Trophoblast cell (in vitro differentiated cells and primary cell): Measurements from ENCODE around the gene NOD2.

ENCODE experiments used
- DNase-seq, 2 donors: peaks; one replicate each; pipeline ENCODE4 v3.0.0-alpha.2; 2016
- H2AFZ ChIP-seq: 2 replicates; pipeline ENCODE4 v1.6.1; 2013; ENCODE audit warnings: low read length, moderate library complexity, mild to moderate bottlenecking; ENCODE audit not compliant: insufficient read depth, poor library complexity
- H2AK5ac ChIP-seq: 2 replicates; pipeline ENCODE4 v1.6.1; 2013; ENCODE audit warnings: mild to moderate bottlenecking, low read length
- H2BK120ac ChIP-seq: 2 replicates; pipeline ENCODE4 v1.6.1; 2013; ENCODE audit warnings: low read length, mild to moderate bottlenecking, moderate library complexity; ENCODE audit not compliant: insufficient read depth, poor library complexity
- H2BK12ac ChIP-seq: 2 replicates; pipeline ENCODE4 v1.6.1; 2013; ENCODE audit warnings: mild to moderate bottlenecking, low read length, moderate library complexity
- H2BK5ac ChIP-seq: 2 replicates; pipeline ENCODE4 v1.6.1; 2013; ENCODE audit warnings: low read length, low read depth, moderate library complexity, mild to moderate bottlenecking; ENCODE audit not compliant: poor library complexity
- H3K14ac ChIP-seq: 2 replicates; pipeline ENCODE4 v1.6.1; 2013; ENCODE audit warnings: mild to moderate bottlenecking, low read length
- H3K18ac ChIP-seq: 2 replicates; pipeline ENCODE4 v1.6.1; 2013; ENCODE audit warnings: mild to moderate bottlenecking, low read length
- H3K23ac ChIP-seq: 2 replicates; pipeline ENCODE4 v1.6.1; 2013; ENCODE audit warnings: low read length
- H3K27ac ChIP-seq: 2 replicates; pipeline ENCODE4 v1.5.1; 2013; ENCODE audit warnings: low read depth, mild to moderate bottlenecking, inconsistent platforms, low read length, moderate library complexity
- H3K27me3 ChIP-seq: 2 replicates; pipeline ENCODE4 v1.6.1; 2013; ENCODE audit warnings: inconsistent platforms, mild to moderate bottlenecking, low read length, moderate library complexity; ENCODE audit not compliant: insufficient read depth
- H3K36me3 ChIP-seq, 2 experiments: 1 replicate in 1 of 2; 2 replicates in 1 of 2; pipeline ENCODE4 v1.6.1; 2013; ENCODE audit warnings: low read length in 2 of 2, mild to moderate bottlenecking in 2 of 2, moderate library complexity in 1 of 2; ENCODE audit not compliant: insufficient read depth in 2 of 2, control insufficient read depth in 1 of 2
- H3K4ac ChIP-seq: 2 replicates; pipeline ENCODE4 v1.6.1; 2013; ENCODE audit warnings: low read depth, mild to moderate bottlenecking, low read length, moderate library complexity
- H3K4me1 ChIP-seq, 2 experiments: 1 replicate in 1 of 2; 2 replicates in 1 of 2; pipeline ENCODE4 v1.6.1; 2013; ENCODE audit warnings: low read length in 2 of 2, mild to moderate bottlenecking in 2 of 2, moderate library complexity in 1 of 2; ENCODE audit not compliant: insufficient read depth in 2 of 2, control insufficient read depth in 1 of 2
- H3K4me2 ChIP-seq: 2 replicates; pipeline ENCODE4 v1.6.1; 2013; ENCODE audit warnings: inconsistent platforms, mild to moderate bottlenecking, low read length, moderate library complexity
- H3K4me3 ChIP-seq: 2 replicates; pipeline ENCODE4 v1.5.1; 2013; ENCODE audit warnings: mild to moderate bottlenecking, low read depth, low read length, inconsistent platforms
- H3K79me1 ChIP-seq: one replicate; pipeline ENCODE4 v1.6.1; 2013; ENCODE audit warnings: low read length
- H3K79me2 ChIP-seq: 2 replicates; pipeline ENCODE4 v1.6.1; 2013; ENCODE audit warnings: low read length, mild to moderate bottlenecking; ENCODE audit not compliant: control insufficient read depth, insufficient read depth, poor library complexity
- H3K9ac ChIP-seq: 2 replicates; pipeline ENCODE4 v1.6.1; 2013; ENCODE audit warnings: mild to moderate bottlenecking, low read length
- H3K9me3 ChIP-seq: 2 replicates; pipeline ENCODE4 v1.6.1; 2013; ENCODE audit warnings: low read depth, mild to moderate bottlenecking, control low read depth, inconsistent platforms, low read length; ENCODE audit not compliant: insufficient read depth
- H4K12ac ChIP-seq: 2 replicates; pipeline ENCODE4 v1.6.1; 2013; ENCODE audit warnings: low read depth, mild to moderate bottlenecking, low read length, moderate library complexity
- H4K8ac ChIP-seq: 2 replicates; pipeline ENCODE4 v1.6.1; 2013; ENCODE audit warnings: low read depth, mild to moderate bottlenecking, low read length, moderate library complexity
- H4K91ac ChIP-seq: one replicate; pipeline ENCODE4 v1.6.1; 2013; ENCODE audit warnings: low read depth, mild to moderate bottlenecking, low read length, moderate library complexity
- WGBS: extraction: QIAGEN DNeasy Blood & Tissue Kit; methylation state at CpG from one replicate; pipeline ENCODE4 v1.1.7; 2013; ENCODE audit warnings: missing lambda C conversion rate; ENCODE audit not compliant: insufficient read length, insufficient coverage; ENCODE audit errors: extremely low coverage; 5-methylcytosine and 5-hydroxymethylcytosine counted together

Gene NOD2

DNA sequence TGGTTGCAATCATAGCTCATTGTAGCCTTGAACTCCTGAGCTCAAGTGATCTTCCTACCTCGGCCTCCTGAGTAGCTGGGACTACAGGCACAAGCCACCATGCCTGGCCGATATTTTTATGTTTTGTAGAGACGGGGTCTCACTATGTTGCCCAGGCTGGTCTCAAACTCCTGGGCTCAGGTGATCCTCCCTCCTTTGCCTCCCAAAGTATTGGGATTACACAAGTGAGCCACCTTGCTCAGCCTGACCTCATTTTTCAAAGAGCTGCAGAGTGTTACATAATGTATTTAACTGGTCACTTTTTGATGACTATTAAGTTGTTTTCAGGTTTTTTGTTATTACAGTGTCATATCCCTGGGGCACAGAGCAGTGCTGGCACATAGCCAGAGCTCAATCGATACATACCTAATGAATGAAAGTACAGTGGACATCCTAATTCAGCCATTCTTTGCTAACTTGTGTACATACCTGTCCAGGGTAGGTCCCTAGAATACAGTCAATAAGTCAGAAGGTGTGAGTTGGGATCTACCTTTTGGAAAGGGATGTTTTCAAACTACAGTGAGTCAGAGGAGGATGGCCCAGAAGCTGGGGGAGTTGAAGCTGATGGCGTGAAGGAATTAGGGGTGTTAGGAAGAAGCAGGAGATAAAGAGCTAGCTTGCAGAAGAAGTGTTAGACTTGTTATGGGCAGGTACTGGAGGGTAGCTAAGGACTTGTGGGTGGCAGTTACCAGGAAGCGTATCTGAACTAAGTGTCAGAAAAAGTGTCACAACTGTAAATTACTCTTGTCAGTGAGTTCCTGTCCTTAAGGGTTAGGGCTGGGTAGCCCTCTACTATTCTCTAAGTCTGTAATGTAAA, 28.4 kb downstream of the NOD2 start:
- Histone ChIP-seq H3K79me2 (no peaks in the 10 kb centered on the region), H3K36me3 (no peaks in the 10 kb centered on the region), H4K12ac (no peak overlapping the region), H3K4me1 (peaks cover 2 to 6% of the 10 kb centered on the region in 2 experiments), H3K14ac (no peak overlapping the region), H3K79me1 (no peaks in the 10 kb centered on the region), H3K9me3 (peaks cover 1% of the 10 kb centered on the region), H2BK120ac (no peak overlapping the region), H3K4me2 (no peak overlapping the region), H4K91ac (no peak overlapping the region), H3K23ac (no peak overlapping the region), H3K4ac (no peak overlapping the region), H2BK12ac (no peak overlapping the region), H3K9ac (no peak overlapping the region), H4K8ac (no peak overlapping the region), H3K4me3 (no peak overlapping the region), H3K27ac (no peak overlapping the region), H2BK5ac (no peak overlapping the region), H3K18ac (no peak overlapping the region), H3K27me3 (no peaks in the 10 kb centered on the region), H2AFZ (no peak overlapping the region), H2AK5ac (no peak overlapping the region)
- WGBS: no CpG with 5 or more reads among the region's 6 CpGs
- no peak for DNase-seq

DNA sequence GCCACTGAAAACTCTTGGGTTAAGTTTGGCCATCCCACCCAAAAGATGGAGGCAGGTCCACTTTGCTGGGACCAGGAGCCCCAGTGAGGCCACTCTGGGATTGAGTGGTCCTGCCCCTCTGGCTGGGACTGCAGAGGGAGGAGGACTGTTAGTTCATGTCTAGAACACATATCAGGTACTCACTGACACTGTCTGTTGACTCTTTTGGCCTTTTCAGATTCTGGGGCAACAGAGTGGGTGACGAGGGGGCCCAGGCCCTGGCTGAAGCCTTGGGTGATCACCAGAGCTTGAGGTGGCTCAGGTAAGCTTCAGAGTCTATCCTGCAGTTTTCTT, 29.0 kb downstream of the NOD2 start:
- no peak overlapping the region for H3K4me3 ChIP-seq
- no peak overlapping the region for H2AK5ac ChIP-seq
- H3K4me1 ChIP-seq: peaks cover 2 to 6% of the 10 kb centered on the region in 2 experiments
- no peak overlapping the region for H4K8ac ChIP-seq
- no peaks in the 10 kb centered on the region for H3K27me3 ChIP-seq
- no peak overlapping the region for H4K91ac ChIP-seq
- no peaks in the 10 kb centered on the region for H3K79me1 ChIP-seq
- no peak overlapping the region for H3K14ac ChIP-seq
- H3K79me2 ChIP-seq: no peaks in the 10 kb centered on the region
- H3K18ac ChIP-seq: no peak overlapping the region
- no peak overlapping the region for H3K9ac ChIP-seq
- H2BK120ac ChIP-seq: no peak overlapping the region
- no peak overlapping the region for H3K27ac ChIP-seq
- DNase-seq: no peak
- WGBS: no CpG with 5 or more reads among the region's 1 CpG
- no peak overlapping the region for H3K4ac ChIP-seq
- no peak overlapping the region for H2BK5ac ChIP-seq
- no peak overlapping the region for H2AFZ ChIP-seq
- H3K36me3 ChIP-seq: no peaks in the 10 kb centered on the region
- peaks cover 1% of the 10 kb centered on the region for H3K9me3 ChIP-seq
- H2BK12ac ChIP-seq: no peak overlapping the region
- no peak overlapping the region for H4K12ac ChIP-seq
- H3K23ac ChIP-seq: no peak overlapping the region
- no peak overlapping the region for H3K4me2 ChIP-seq

DNA sequence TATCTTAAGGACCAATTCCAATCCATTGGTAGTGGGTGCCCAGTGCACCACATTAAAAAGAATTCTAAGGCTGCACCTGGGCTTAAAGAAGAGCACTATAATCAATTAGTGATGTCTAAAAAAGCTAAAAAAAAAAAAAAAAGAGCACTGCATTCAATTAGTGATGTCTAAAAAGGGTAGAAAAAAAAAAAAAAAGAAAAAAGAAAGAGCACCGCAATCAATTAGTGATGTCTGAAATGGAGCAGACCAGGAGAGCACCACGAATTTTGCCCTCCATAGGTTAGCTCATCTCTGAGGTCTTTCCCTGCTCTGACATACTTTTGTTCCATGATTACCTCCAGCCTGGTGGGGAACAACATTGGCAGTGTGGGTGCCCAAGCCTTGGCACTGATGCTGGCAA, 29.6 kb downstream of the NOD2 start:
- WGBS: no CpG with 5 or more reads among the region's 2 CpGs
- no peak overlapping the region for H4K8ac ChIP-seq
- no peaks in the 10 kb centered on the region for H3K27me3 ChIP-seq

GRCh38 chr16:50724306-50724705, 30.9 kb downstream of the NOD2 start:
- Histone ChIP-seq H3K79me1 (no peaks in the 10 kb centered on the region), H2BK12ac (no peak overlapping the region), H4K91ac (no peak overlapping the region), H2BK120ac (no peak overlapping the region), H3K9me3 (peaks cover 1% of the 10 kb centered on the region), H2AK5ac (no peak overlapping the region), H3K18ac (no peak overlapping the region), H2AFZ (no peak overlapping the region), H3K4me1 (peaks cover 2 to 6% of the 10 kb centered on the region in 2 experiments), H3K4me2 (no peak overlapping the region), H3K27me3 (no peaks in the 10 kb centered on the region), H3K27ac (no peak overlapping the region), H3K14ac (no peak overlapping the region), H4K12ac (no peak overlapping the region), H3K4me3 (no peak overlapping the region), H3K9ac (no peak overlapping the region), H3K36me3 (no peaks in the 10 kb centered on the region), H3K23ac (no peak overlapping the region), H2BK5ac (no peak overlapping the region), H3K79me2 (no peaks in the 10 kb centered on the region), H4K8ac (no peak overlapping the region), H3K4ac (no peak overlapping the region)
- DNase-seq: no peak

More for the DNA sequence above, 29.6 kb downstream of the NOD2 start:
- Histone ChIP-seq H3K9me3 (peaks cover 1% of the 10 kb centered on the region), H3K18ac (no peak overlapping the region), H3K23ac (no peak overlapping the region), H4K12ac (no peak overlapping the region), H3K4ac (no peak overlapping the region), H2AK5ac (no peak overlapping the region), H3K4me3 (no peak overlapping the region), H2AFZ (no peak overlapping the region), H3K4me2 (no peak overlapping the region), H4K91ac (no peak overlapping the region), H3K79me1 (no peaks in the 10 kb centered on the region), H3K14ac (no peak overlapping the region), H3K36me3 (no peaks in the 10 kb centered on the region), H2BK120ac (no peak overlapping the region), H2BK5ac (no peak overlapping the region), H2BK12ac (no peak overlapping the region), H3K79me2 (no peaks in the 10 kb centered on the region), H3K27ac (no peak overlapping the region), H3K4me1 (peaks cover 2 to 6% of the 10 kb centered on the region in 2 experiments), H3K9ac (no peak overlapping the region)
- DNase-seq: no peak
